SK-N-SH treated with all-trans-retinoic acid at 6 μM for 48 hours (cell line): Measurements from ENCODE around the gene ASB3.
A peak's percentile ranks its signal among the peaks of the same experiment; 100 is the strongest.

Experiments
- ATAC-seq: fragments of 200-7000 bp; cut with Tn5 transposase; 3 replicates; pipeline ENCODE4 v1.9.1; 2020; ENCODE audit warnings: mild to moderate bottlenecking, moderate library complexity
- CSDC2 ChIP-seq: fragments of 250-450 bp; sonication (Bioruptor Pico); IDR thresholded peaks from 2 replicates; pipeline ENCODE4 v1.5.0; 2020; ENCODE audit warnings: mild to moderate bottlenecking, moderate library complexity
- CSRNP3 ChIP-seq: fragments of 250-450 bp; sonication (Bioruptor Pico); IDR thresholded peaks from 2 replicates; pipeline ENCODE4 v1.5.1; 2021; ENCODE audit warnings: mild to moderate bottlenecking, moderate library complexity
- ESRRG ChIP-seq: fragments of 250-450 bp; sonication (Bioruptor Pico); IDR thresholded peaks from 2 replicates; pipeline ENCODE4 v1.6.1; 2021; ENCODE audit warnings: mild to moderate bottlenecking
- GLIS3 ChIP-seq: fragments of 250-450 bp; sonication (Bioruptor Pico); IDR thresholded peaks from 2 replicates; pipeline ENCODE4 v1.5.0; 2020; ENCODE audit warnings: mild to moderate bottlenecking, moderate library complexity
- ISL1 ChIP-seq: fragments of 250-450 bp; sonication (Bioruptor Pico); IDR thresholded peaks from 2 replicates; pipeline ENCODE4 v2.1.2; 2022; ENCODE audit warnings: mild to moderate bottlenecking, moderate library complexity
- OSR1 ChIP-seq: fragments of 250-450 bp; sonication (Bioruptor Pico); IDR thresholded peaks from 2 replicates; pipeline ENCODE4 v1.8.0; 2022; ENCODE audit warnings: moderate library complexity, mild to moderate bottlenecking, inconsistent platforms
- PATZ1 ChIP-seq: fragments of 250-450 bp; sonication (Bioruptor Pico); IDR thresholded peaks from 2 replicates; pipeline ENCODE4 v1.8.0; 2020; ENCODE audit warnings: mild to moderate bottlenecking, moderate library complexity, borderline replicate concordance
- PPARA ChIP-seq: fragments of 250-450 bp; sonication (Bioruptor Pico); IDR thresholded peaks from 2 replicates; pipeline ENCODE4 v1.5.0; 2020; ENCODE audit warnings: mild to moderate bottlenecking, borderline replicate concordance
- RARB ChIP-seq: fragments of 250-450 bp; sonication (Bioruptor Pico); IDR thresholded peaks from 2 replicates; pipeline ENCODE4 v1.8.0; 2021; ENCODE audit warnings: mild to moderate bottlenecking, moderate library complexity
- SNAI2 ChIP-seq: fragments of 250-450 bp; sonication (Bioruptor Pico); IDR thresholded peaks from 2 replicates; pipeline ENCODE4 v1.5.0; 2020; ENCODE audit warnings: mild to moderate bottlenecking, moderate library complexity
- TCF4 ChIP-seq: fragments of 250-450 bp; sonication (Bioruptor Pico); IDR thresholded peaks from 2 replicates; pipeline ENCODE4 v1.8.0; 2021; ENCODE audit warnings: mild to moderate bottlenecking, moderate library complexity, borderline replicate concordance
- TSHZ2 ChIP-seq: fragments of 250-450 bp; sonication (Bioruptor Pico); IDR thresholded peaks from 2 replicates; pipeline ENCODE4 v1.5.0; 2020; ENCODE audit warnings: mild to moderate bottlenecking, moderate library complexity
- ZFP3 ChIP-seq: fragments of 250-450 bp; sonication (Bioruptor Pico); IDR thresholded peaks from 2 replicates; pipeline ENCODE4 v1.5.0; 2020; ENCODE audit warnings: mild to moderate bottlenecking, moderate library complexity
- ZNF565 ChIP-seq: fragments of 450-650 bp; formaldehyde crosslinking; conservative IDR thresholded peaks from 2 replicates; pipeline ENCODE4 v1.5.0; 2020; ENCODE audit warnings: low read depth, mild to moderate bottlenecking, moderate library complexity
- ZNF70 ChIP-seq: fragments of 450-650 bp; formaldehyde crosslinking; IDR thresholded peaks from 2 replicates; pipeline ENCODE4 v1.5.0; 2020; ENCODE audit warnings: mild to moderate bottlenecking, moderate library complexity
- ZNF8 ChIP-seq: fragments of 450-650 bp; formaldehyde crosslinking; IDR thresholded peaks from 2 replicates; pipeline ENCODE4 v1.5.0; 2020; ENCODE audit warnings: mild to moderate bottlenecking, moderate library complexity
- TF ChIP-seq, protein P1 (sequence below): fragments of 250-450 bp; sonication (Bioruptor Pico); IDR thresholded peaks from 2 replicates; pipeline ENCODE4 v1.8.0; 2021; ENCODE audit warnings: low read depth, mild to moderate bottlenecking, moderate library complexity, borderline replicate concordance

Gene ASB3

GRCh38 chr2:53751728-53752127, 35.0 kb downstream of the ASB3 start:
- TF ChIP-seq GLIS3 (no peak), ZFP3 (CRISPR knock-in tag) (peak; percentile 89)
- peak; percentile 54 for ATAC-seq

GRCh38 chr2:53750041-53750768, 36.5 kb downstream of the ASB3 start:
- no peak for TF ChIP-seq GLIS3
- TF ChIP-seq, protein P1, sequence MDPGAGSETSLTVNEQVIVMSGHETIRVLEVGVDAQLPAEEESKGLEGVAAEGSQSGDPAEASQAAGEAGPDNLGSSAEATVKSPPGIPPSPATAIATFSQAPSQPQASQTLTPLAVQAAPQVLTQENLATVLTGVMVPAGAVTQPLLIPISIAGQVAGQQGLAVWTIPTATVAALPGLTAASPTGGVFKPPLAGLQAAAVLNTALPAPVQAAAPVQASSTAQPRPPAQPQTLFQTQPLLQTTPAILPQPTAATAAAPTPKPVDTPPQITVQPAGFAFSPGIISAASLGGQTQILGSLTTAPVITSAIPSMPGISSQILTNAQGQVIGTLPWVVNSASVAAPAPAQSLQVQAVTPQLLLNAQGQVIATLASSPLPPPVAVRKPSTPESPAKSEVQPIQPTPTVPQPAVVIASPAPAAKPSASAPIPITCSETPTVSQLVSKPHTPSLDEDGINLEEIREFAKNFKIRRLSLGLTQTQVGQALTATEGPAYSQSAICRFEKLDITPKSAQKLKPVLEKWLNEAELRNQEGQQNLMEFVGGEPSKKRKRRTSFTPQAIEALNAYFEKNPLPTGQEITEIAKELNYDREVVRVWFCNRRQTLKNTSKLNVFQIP (CRISPR knock-in tag) = no peak
- TF ChIP-seq ZNF70 (CRISPR knock-in tag) = no peak
- TF ChIP-seq RARB (CRISPR knock-in tag) = no peak
- TF ChIP-seq SNAI2 (CRISPR knock-in tag) = no peak
- TF ChIP-seq CSRNP3 (CRISPR knock-in tag) = no peak
- no peak for TF ChIP-seq PATZ1 (CRISPR knock-in tag)
- no peak for TF ChIP-seq OSR1 (CRISPR knock-in tag)
- no peak for ATAC-seq

DNA sequence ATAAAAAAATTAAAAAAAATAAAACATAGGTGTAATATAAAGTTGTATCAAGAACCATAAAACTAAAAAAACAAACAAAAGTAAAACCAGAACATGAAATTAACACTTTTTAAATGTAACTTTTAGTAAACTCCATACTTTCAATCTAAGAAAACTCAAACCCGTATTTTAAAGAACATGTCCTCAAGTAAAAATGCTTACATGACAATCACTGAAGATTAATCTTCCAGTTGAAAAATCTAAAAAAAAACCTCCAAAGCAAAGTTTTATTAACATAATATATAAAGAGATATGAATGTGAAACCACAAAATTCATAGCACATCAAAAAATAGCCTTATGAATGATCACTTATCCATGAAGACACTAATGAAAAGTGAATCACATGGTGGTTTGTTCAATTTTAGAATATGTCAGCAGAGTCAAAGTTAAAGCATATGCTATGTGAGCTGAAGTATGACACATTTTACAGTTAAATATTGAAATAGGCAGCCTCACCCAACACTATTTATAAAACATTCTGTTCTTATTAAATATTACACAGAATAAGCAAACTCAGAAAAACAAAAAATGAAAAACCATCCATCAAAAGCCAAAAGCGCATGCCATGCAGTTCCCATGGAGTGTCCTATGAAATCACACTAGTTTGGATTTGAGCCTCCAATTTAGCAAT, 42.2 kb downstream of the ASB3 start:
- TF ChIP-seq ESRRG = no peak
- TF ChIP-seq, all 23 proteins: peak for 0
- no peak for ATAC-seq

DNA sequence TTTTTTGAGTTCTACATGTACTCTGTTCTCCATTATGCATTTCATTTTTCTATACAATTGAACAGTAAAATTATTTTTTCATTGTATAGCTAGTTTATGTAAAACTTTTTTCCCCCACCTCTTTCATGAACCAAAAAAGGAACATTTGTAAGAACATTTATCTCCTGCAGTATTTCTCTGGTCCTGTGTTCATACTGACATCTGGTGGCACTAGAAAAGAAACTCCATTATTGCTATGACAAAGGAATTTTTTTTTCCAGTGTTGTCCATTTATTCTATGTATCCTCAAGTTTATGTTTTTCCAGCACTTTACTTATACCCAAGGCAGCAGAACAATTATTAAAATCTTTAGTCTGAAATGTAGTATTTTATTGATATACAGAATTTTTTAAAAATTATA, 46.6 kb downstream of the ASB3 start:
- TF ChIP-seq CSDC2 (CRISPR knock-in tag) (no peak), TSHZ2 (CRISPR knock-in tag) (no peak)
- ATAC-seq = 0 out of 3 replicates have a peak, but pooled peaks have one; percentile 31

DNA sequence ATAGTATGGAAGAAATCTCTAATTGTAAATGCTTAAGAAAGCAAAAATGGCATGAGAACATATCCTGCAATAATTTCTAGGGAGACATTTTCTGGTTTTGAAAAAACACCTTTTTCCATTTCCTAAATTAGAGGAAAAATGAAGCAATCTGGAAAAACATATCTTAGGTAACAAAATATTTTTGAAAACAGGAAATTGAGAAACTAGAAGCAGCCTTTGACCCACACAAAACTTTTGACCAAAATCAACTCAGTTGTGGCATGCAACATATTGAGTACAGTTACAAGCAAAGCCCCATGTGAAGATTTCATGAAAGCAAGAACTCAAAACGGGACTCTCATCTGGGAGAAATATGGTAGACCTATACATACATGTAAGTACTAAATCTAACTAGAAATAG, 47.7 kb downstream of the ASB3 start:
- ATAC-seq = no peak
- TF ChIP-seq ZNF565 (CRISPR knock-in tag) (no peak), RARB (CRISPR knock-in tag) (no peak), ZNF8 (CRISPR knock-in tag) (no peak), SNAI2 (CRISPR knock-in tag) (no peak), ISL1 (CRISPR knock-in tag) (no peak), PPARA (CRISPR knock-in tag) (no peak), TCF4 (CRISPR knock-in tag) (no peak), OSR1 (CRISPR knock-in tag) (no peak)
